ENCODE measurements around the gene SBNO2. TPM values are rescaled to one million over a fixed set of nuclear protein-coding genes. Genes with fewer than 3 reads are reported as not detected.
A peak's percentile ranks its signal among the peaks of the same experiment; 100 is the strongest.

SBNO2 gene
- total and polyA plus RNA-seq, 2 donors (not counting 3 experiments of a cell fraction or from before 2014, with no cell fraction given): 31.4 to 65.7 TPM

DNA sequence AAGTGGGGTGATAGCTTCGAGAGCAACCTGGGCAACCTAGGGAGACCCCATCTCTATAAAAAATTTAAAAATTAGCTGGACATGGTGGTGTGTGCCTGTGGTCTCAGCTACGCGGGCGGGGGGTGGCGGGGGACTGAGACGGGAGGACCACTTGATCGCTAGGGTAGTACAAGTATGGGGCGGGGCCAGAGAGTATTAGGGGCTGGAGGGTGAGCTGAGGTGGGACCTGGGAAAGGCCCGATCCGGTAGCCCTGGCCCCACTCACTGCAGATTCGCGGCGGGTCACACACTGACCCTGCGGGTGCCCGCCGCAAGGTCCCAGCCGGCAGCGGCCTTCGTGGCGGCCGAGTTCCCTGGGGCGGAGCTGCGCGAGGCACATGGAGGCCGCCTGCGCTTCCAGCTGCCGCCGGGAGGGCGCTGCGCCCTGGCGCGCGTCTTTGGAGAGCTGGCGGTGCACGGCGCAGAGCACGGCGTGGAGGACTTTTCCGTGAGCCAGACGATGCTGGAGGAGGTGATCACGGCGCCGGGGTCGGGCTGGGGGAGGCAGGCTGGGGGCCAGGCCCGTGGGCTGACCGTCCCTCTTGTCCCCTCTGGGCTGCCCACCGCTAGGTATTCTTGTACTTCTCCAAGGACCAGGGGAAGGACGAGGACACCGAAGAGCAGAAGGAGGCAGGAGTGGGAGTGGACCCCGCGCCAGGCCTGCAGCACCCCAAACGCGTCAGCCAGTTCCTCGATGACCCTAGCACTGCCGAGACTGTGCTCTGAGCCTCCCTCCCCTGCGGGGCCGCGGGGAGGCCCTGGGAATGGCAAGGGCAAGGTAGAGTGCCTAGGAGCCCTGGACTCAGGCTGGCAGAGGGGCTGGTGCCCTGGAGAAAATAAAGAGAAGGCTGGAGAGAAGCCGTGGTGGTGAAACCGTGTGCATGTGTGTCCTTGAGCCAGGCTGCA, 109.1 kb downstream of the SBNO2 start:
- FAIRE-seq (peak; percentile 50), DNase-seq (ENCODE audit: low read depth, low spot score) (peak; percentile 55)
- peak overlapping the region; percentile 77 for H2AFZ ChIP-seq (ENCODE audit: low read depth, low read length)
- H3K4me3 ChIP-seq (replicated peaks in 1 of 3; ENCODE audit: insufficient read depth in 1 of 3, low read depth in 1 of 3, low read length in 3 of 3): no peak overlapping the region
- H4K20me1 ChIP-seq (replicated peaks; ENCODE audit: control insufficient read depth, extremely low read depth, insufficient read depth, low read length): no peaks in the 10 kb centered on the region
- H3K4me2 ChIP-seq (ENCODE audit: insufficient read depth, low read length): no peak overlapping the region
- TF ChIP-seq POLR2AphosphoS5 (IDR thresholded peaks at IDR 0.05; ENCODE audit: insufficient read depth, low read depth, low read length) (peak; percentile 52), CTCF (IDR thresholded peaks at IDR 0.05; ENCODE audit: extremely low read depth in 1 of 2, insufficient read depth in 1 of 2, low read depth in 1 of 2, low read length in 2 of 2) (peak; percentile 70 to 82), EZH2 (IDR thresholded peaks at IDR 0.05; ENCODE audit: borderline replicate concordance, low read depth, low read length, severe bottlenecking) (no peak), MAX (IDR thresholded peaks at IDR 0.05; ENCODE audit: insufficient read depth, insufficient read length) (peak; percentile 69)
- no peaks in the 10 kb centered on the region for H3K9me3 ChIP-seq (replicated peaks; ENCODE audit: control insufficient read depth, insufficient read depth, low read length)
- H3K9me1 ChIP-seq (replicated peaks; ENCODE audit: control insufficient read depth, extremely low read depth, insufficient read depth, low read length): no peaks in the 10 kb centered on the region
- intact Hi-C loops (cut with micrococcal nuclease) (no loop called here), dilution Hi-C loops (cut with MboI; ENCODE audit: extremely low pct_ligation_motif_present, low sequenced_read_pairs) (no loop called here)
- no peaks in the 10 kb centered on the region for H3K79me2 ChIP-seq (ENCODE audit: control insufficient read depth, insufficient read depth, low read length)
- POLR2A ChIA-PET: interaction anchor here (0.8 to 1.2 kb wide), 2 partner anchors 36 to 39 kb away, joined by 3 to 4 read pairs; no protein-coding TSS in a partner anchor
- peaks cover 31% of the 10 kb centered on the region for H3K4me1 ChIP-seq (ENCODE audit: control insufficient read depth, extremely low read depth, insufficient read depth, low read length)
- no peak overlapping the region for H3K27ac ChIP-seq (ENCODE audit: insufficient read depth, low read depth, low read length)
- BruUV-seq (replicated peaks): no TSS peak
- CTCF ChIA-PET: interaction anchor here (0.8 to 1.9 kb wide), 15 partner anchors 9 to 149 kb away, joined by 3 to 13 read pairs (median 6); partner anchors contain the start of genes CNN2 and GPX4
- H3K27me3 ChIP-seq (ENCODE audit: control insufficient read depth in 2 of 2, insufficient read depth in 2 of 2, low read length in 2 of 2): no peaks in the 10 kb centered on the region
- H3K9ac ChIP-seq (replicated peaks; ENCODE audit: extremely low read depth, insufficient read depth, low read length): no peak overlapping the region
- H3K36me3 ChIP-seq (ENCODE audit: control insufficient read depth in 2 of 2, extremely low read depth in 1 of 2, insufficient read depth in 2 of 2, low read length in 2 of 2): no peaks in the 10 kb centered on the region

Data from endothelial cell of umbilical vein (primary cell).